ENCODE results near the gene REPS2. TPM values are rescaled to one million over a fixed set of nuclear protein-coding genes. Genes with fewer than 3 reads are reported as not detected.

The REPS2 gene
- total RNA-seq, 1 donor from 2014 or later, result 8.0 TPM

- DNase-seq (no peak), ATAC-seq (no peak)
- intact Hi-C loops (cut with micrococcal nuclease), result no loop called here
Observed at GRCh38 chrX:17028356-17028755, 81.9 kb downstream of the REPS2 start.

GRCh38 chrX:17030092-17030491 lies 83.6 kb downstream of the REPS2 start:
- ATAC-seq (no peak), DNase-seq (no peak)
- intact Hi-C loops (cut with micrococcal nuclease), result no loop called here

DNA sequence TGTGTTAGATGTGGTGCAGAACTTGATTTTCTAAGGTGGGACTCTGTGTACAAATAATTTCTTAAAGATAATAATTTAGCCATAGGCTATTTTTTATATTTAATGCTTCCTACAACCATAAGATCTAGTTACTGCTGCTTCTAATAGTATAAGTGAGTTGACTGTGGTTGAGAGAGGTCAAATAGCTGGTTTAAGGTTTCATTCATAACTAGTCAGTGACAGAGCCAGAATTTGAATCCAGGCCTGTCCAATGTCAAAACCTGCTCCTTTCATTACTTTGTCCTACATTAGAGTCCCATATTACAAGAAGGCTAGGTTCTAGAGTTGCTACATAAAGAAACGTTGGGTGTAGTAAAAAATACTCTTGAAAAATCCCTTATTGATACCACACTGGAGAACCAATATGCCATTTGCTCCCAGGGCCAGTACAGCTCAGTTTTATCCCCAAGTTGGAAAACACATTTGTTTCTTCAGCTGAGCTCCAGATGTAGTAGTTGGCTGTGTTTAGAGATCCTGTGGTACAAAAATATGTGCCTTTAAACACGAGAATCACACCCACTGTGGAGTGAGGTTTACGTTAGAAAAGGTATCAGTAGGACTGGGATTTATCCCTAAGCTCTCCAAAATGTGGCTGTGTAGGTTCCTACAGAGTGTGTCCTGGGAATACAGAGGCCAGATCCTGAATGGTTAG lies 84.3 kb downstream of the REPS2 start:
- no peak for ATAC-seq
- no peak for DNase-seq
- intact Hi-C loops (cut with micrococcal nuclease), result no loop called here

DNA sequence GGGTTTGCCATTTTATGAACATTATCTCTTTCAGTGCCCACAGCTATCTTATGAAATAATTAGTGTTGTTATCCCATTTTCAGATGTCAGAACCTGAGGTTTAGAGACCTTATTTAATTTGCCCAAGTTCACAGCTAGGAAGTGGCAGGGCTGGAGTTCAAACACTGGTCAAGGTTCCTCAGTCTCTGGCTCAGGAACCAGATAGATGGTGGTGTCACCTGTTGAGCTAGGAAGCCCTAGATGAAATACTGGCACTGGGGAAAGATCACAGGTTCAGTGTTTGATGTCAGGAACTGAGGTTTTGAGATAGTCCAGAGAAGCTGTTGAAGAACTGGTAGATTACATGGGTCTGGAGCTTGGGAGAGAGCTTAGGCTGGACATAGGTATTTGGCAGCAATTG lies 85.4 kb downstream of the REPS2 start:
- ATAC-seq, result no peak
- no peak for DNase-seq
- intact Hi-C loops (cut with micrococcal nuclease), result no loop called here

DNA sequence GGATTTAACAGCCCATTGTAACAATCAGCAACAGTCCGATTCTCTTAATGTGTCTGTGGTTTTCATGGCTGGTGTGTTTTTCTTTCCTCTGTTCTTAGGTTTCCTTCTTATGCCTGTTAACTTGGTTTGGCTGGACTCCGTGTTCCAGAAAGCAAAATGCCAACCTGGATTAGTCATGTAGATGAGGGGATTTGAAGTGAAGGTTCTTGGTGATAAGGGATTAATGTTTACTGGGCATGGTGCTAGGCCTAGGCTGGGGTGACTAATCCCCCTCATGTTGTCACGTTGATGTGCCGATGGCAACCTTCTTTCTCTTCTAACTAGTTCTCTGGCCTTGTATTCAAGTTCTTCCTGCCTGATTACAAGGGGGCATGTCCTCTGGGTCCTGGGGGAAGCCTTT lies 85.9 kb downstream of the REPS2 start:
- ATAC-seq (no peak), DNase-seq (no peak)
- intact Hi-C loops (cut with micrococcal nuclease), result no loop called here

- intact Hi-C loops (cut with micrococcal nuclease), result no loop called here
- DNase-seq (no peak), ATAC-seq (no peak)
Observed at GRCh38 chrX:17033225-17033624, 86.8 kb downstream of the REPS2 start.

GRCh38 chrX:17035111-17035510 lies 88.7 kb downstream of the REPS2 start:
- intact Hi-C loops (cut with micrococcal nuclease), result no loop called here
- ATAC-seq (no peak), DNase-seq (no peak)

DNA sequence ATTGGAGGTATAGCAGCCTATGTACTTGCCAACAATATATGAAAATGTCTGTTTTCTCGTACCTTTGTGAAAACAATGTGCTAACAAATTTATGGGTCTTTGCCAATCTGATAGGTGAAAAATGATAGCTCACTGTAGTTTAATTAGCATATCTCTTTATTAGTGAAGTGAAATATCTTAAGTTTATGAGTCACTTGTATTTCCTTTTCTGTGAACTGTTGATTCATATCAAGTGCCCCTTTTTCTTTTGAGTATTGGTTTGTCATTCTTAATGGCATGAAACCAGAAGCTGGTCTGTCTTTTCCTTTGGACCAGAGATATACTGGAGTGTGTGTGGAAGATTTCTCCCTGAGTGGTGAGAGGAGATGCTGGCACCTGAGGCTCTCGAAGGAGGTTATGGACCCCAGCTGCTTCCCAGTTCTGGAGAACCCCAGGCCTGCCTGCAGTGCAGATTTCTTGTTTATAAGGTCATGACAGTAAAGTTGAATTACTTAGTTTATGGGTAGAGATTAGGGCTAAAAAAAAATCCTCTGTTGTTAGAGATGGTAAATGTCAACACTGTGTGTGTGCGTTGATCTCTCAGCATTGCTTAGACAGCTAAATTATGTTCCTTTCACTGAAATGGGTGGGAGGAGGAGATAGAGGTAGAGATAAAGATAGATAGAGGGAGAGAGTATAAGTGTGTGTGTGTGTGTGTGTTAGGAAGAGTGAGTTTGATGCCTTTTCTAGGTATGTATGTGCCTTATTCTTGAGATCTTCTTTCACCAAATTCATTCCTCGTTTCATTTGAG lies 89.9 kb downstream of the REPS2 start:
- no peak for DNase-seq
- ATAC-seq, result no peak
- intact Hi-C loops (cut with micrococcal nuclease), result no loop called here

- DNase-seq, result no peak
- ATAC-seq, result peak; percentile 38
- intact Hi-C loops (cut with micrococcal nuclease), result no loop called here
Observed at GRCh38 chrX:17038277-17038676, 91.8 kb downstream of the REPS2 start.

DNA sequence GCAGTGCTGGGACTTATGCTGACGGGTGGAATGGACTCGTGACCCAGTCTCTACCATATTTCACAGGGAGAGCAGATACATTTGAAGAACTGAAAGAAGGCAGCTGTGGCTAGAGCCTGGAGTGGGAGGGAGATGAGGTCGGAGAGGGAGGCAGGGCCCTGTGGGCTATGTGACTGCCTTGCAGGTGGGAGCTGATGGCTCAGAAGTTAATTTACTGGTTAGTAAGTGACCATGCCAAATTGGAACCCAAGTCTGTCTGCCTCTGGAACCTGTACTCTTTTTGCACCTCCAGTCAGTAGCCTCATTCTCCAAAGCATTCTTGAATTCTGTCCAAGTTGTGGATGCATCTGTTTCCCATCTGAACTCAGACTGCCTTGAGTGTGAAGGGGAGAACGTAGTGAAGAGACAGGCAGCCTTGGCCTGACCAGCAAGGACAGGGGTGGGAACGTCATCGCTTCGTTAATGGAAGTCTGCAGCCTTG lies 92.3 kb downstream of the REPS2 start:
- intact Hi-C loops (cut with micrococcal nuclease), result no loop called here
- peak; percentile 82 for ATAC-seq
- DNase-seq, result peak; percentile 24

GRCh38 chrX:17039826-17040225 lies 93.4 kb downstream of the REPS2 start:
- ATAC-seq (no peak), DNase-seq (no peak)
- intact Hi-C loops (cut with micrococcal nuclease), result no loop called here

- intact Hi-C loops (cut with micrococcal nuclease), result no loop called here
Observed at GRCh38 chrX:17040711-17041110, 94.3 kb downstream of the REPS2 start.

DNA sequence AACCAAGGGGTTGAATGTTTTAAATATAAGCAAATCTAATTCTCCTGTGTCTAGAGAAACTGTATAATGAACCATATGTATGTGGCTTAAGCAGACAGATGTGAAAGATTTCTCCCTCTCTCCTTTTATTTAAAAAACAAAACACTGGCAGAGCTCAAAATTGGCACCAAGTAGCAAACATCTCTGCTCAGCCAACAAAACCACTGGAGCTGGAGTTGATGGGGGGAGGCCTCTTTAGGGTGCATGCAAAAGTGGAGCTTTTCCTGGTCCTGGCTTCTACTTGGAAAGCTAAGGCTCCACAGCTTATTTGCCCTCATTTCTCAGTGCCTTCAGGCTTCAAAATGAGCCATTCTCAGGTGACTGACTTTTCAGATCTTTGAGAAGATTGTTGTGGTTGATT lies 95.6 kb downstream of the REPS2 start:
- no peak for DNase-seq
- ATAC-seq, result no peak
- intact Hi-C loops (cut with micrococcal nuclease), result no loop called here

More at GRCh38 chrX:17040711-17041110, 94.3 kb downstream of the REPS2 start:
- no peak for ATAC-seq
- no peak for DNase-seq

- peak; percentile 42 for DNase-seq
- intact Hi-C loops (cut with micrococcal nuclease), result loop anchor here (2.0 to 5.0 kb wide), 2 partner anchors 164 to 220 kb away; no protein-coding TSS in a partner anchor
- ATAC-seq, result peak; percentile 80
Observed at GRCh38 chrX:17046478-17047097, 100.1 kb downstream of the REPS2 start.

DNA sequence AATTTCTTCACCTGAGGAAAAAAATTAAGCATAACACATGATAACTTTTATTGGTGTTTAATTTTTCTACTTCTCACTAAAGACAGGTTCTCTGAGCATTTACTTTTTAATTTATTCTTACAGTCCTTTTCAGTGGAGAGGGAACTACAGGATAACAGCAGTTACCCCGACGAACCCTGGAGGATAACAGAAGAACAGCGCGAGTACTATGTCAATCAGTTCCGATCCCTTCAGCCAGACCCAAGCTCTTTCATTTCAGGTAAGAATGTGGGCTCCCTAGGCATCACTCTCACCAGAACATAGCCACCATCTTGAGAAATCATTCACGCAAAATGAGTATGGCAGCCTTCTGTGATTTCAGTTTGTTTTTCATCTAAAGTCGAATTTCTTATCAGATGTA lies 100.8 kb downstream of the REPS2 start:
- intact Hi-C loops (cut with micrococcal nuclease), result loop anchor here (2.0 to 5.0 kb wide), 2 partner anchors 165 to 220 kb away; no protein-coding TSS in a partner anchor
- no peak for ATAC-seq
- no peak for DNase-seq

DNA sequence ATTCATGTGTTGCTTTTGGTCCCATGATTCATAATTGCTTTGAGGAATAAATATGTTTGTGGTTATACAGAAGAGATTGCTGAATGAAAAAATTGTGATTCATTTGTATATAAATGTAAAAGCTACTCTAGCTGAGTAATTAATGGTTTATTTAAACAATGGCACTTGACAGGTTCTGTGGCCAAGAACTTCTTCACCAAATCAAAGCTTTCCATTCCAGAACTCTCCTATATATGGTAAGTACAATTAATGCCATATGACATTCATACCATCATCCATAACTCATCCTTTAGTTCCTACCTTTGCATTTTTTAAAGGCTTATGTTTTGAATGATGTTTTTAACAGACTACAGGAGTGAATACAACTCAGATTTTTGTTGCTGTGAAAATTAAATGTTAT lies 105.8 kb downstream of the REPS2 start:
- DNase-seq (no peak), ATAC-seq (no peak)
- intact Hi-C loops (cut with micrococcal nuclease), result no loop called here

GRCh38 chrX:17052793-17053192 lies 106.3 kb downstream of the REPS2 start:
- ATAC-seq (no peak), DNase-seq (no peak)
- intact Hi-C loops (cut with micrococcal nuclease), result no loop called here

- DNase-seq (no peak), ATAC-seq (no peak)
- intact Hi-C loops (cut with micrococcal nuclease), result no loop called here
Observed at GRCh38 chrX:17053502-17053901, 107.0 kb downstream of the REPS2 start.

- intact Hi-C loops (cut with micrococcal nuclease), result no loop called here
- no peak for DNase-seq
Observed at GRCh38 chrX:17056868-17057608, 110.6 kb downstream of the REPS2 start.

More at GRCh38 chrX:17056868-17057608, 110.6 kb downstream of the REPS2 start:
- no peak for ATAC-seq
